Neural crest cell (in vitro differentiated cells): ENCODE data around the gene OBSCN. TPM values are rescaled to one million over a fixed set of nuclear protein-coding genes. Genes with fewer than 3 reads are reported as not detected.
"Not testable (repeated sequence)": the region's sequence is repeated elsewhere in the genome, so short reads cannot be mapped to it uniquely, and the experiment has no call there.

Source experiments
- DNase-seq: peaks from one replicate; pipeline ENCODE4 v3.0.0; 2021; ENCODE audit warnings: low read depth, mixed read lengths, low spot score
- H3K27ac Mint-ChIP-seq: one replicate; pipeline ENCODE4 v1.8.0; 2021; ENCODE audit warnings: mild to moderate bottlenecking, mixed read lengths; ENCODE audit not compliant: unreplicated experiment
- H3K27me3 Mint-ChIP-seq: 2 replicates; pipeline ENCODE4 v1.8.0; 2021; ENCODE audit warnings: low read depth, mild to moderate bottlenecking, mixed read lengths
- H3K36me3 Mint-ChIP-seq: 2 replicates; pipeline ENCODE4 v1.8.0; 2021; ENCODE audit warnings: low read depth, mild to moderate bottlenecking, mixed read lengths
- H3K4me1 Mint-ChIP-seq: 2 replicates; pipeline ENCODE4 v1.8.0; 2021; ENCODE audit warnings: mixed read lengths
- H3K4me3 Mint-ChIP-seq: one replicate; pipeline ENCODE4 v1.8.0; 2021; ENCODE audit warnings: mild to moderate bottlenecking, mixed read lengths
- H3K9me3 Mint-ChIP-seq: 2 replicates; pipeline ENCODE4 v1.8.0; 2021; ENCODE audit warnings: mixed read lengths
- total RNA-seq: library from RNA; stranded (reverse); gene quantifications from 2 replicates; pipeline ENCODE4 v1.2.1, GENCODE V29; 2021
- TF ChIP-seq, protein P1 (sequence below): fragments of 200-600 bp; sonication (generic); conservative IDR thresholded peaks from 2 replicates; pipeline ENCODE4 v1.5.0; 2021; ENCODE audit warnings: antibody characterized with exemption, mild to moderate bottlenecking

OBSCN gene
- total RNA-seq, 1 donor from 2014 or later: 40.1 TPM

DNA sequence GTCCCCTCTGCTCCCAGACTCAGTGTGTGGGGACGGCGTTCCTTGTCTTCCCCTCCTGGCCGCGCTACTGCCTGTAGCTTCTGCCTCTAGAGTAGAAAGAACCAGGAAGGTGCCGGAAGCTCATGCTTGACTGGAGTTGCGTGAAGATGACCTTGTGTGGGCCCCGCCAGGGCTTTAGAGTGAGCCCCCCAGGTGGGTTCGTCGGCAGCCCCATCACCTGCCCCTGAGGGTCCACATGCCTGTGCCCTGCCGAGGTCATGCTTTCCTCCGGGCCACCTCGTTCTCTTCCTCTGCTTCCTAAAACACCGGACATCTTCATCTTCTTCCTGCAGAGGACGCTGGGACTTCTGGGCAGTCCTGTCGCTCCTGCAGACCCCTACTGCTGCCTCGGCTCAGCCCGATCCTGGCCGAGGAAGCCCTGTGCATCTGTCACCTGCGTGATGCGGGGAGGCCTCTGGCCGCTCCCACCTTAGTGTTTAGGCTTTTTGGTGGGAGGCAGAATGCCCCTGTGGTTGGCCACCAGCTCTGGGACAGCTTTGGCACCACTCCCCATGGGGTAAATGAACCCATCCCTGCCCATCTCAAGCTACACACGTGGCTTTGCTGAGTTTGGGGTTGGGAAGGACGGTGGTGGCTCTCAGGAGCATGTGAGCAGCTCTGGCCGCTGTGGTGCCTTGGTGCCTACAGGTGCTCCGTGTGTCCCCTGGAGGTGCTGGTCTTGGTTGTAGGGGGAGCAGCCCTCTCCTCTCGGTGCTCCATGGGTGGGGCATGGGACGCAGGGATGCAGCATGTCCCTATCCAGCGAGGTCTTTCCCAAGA is 12.3 kb downstream of the OBSCN start:
- Mint-ChIP-seq H3K4me3 (no peak overlapping the region), H3K9me3 (no peaks in the 10 kb centered on the region), H3K27me3 (no peaks in the 10 kb centered on the region), H3K36me3 (peaks cover 26% of the 10 kb centered on the region), H3K4me1 (peaks cover 6% of the 10 kb centered on the region), H3K27ac (no peak overlapping the region)
- TF ChIP-seq, protein P1, sequence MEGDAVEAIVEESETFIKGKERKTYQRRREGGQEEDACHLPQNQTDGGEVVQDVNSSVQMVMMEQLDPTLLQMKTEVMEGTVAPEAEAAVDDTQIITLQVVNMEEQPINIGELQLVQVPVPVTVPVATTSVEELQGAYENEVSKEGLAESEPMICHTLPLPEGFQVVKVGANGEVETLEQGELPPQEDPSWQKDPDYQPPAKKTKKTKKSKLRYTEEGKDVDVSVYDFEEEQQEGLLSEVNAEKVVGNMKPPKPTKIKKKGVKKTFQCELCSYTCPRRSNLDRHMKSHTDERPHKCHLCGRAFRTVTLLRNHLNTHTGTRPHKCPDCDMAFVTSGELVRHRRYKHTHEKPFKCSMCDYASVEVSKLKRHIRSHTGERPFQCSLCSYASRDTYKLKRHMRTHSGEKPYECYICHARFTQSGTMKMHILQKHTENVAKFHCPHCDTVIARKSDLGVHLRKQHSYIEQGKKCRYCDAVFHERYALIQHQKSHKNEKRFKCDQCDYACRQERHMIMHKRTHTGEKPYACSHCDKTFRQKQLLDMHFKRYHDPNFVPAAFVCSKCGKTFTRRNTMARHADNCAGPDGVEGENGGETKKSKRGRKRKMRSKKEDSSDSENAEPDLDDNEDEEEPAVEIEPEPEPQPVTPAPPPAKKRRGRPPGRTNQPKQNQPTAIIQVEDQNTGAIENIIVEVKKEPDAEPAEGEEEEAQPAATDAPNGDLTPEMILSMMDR: no peak
- DNase-seq: no peak

DNA sequence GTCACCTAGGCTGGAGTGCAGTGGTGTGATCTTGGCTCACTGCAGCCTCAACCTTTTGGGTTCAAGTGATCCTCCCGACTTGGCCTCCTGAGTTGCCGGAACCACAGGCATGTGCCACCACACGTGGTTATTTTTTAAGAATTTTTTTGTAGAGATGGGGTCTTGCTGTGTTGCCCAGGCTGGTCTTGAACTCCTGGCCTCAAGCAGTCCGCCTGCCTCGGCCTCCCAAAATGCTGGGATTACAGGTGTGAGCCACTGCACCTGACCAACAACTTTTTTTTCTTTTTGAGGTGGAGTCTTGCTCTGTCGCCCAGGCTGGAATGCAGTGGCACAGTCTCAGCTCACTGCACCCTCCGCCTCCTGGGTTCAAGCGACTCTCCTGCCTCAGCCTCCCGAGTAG is 13.3 kb downstream of the OBSCN start:
- not testable (repeated sequence) for H3K27ac Mint-ChIP-seq, H3K9me3 Mint-ChIP-seq, DNase-seq, H3K4me1 Mint-ChIP-seq, H3K4me3 Mint-ChIP-seq, H3K27me3 Mint-ChIP-seq
- H3K36me3 Mint-ChIP-seq: peaks cover 32% of the 10 kb centered on the region

DNA sequence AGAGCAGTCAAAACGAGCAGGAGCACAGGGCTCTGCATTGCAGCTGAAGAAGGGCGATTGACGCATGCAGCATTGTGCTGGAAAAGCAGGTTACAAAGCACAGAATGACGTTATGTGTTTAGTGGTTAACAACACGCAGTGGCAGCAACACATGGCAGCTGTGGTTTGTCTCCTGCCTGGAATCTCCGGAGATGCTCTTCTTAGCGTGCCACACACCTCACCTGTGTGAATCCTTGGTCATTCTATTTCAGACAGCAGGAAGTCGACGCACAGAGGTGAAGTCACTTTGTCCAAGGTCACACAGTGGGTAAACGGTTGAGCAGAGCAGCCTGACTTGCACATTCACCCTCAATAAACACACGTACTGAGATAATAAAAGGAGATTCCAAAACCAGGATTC is 14.7 kb downstream of the OBSCN start:
- H3K4me3 Mint-ChIP-seq: no peak overlapping the region
- no peaks in the 10 kb centered on the region for H3K9me3 Mint-ChIP-seq
- peak overlapping the region; percentile 86 for H3K27ac Mint-ChIP-seq
- TF ChIP-seq, protein P1: no peak
- H3K4me1 Mint-ChIP-seq: peaks cover 9% of the 10 kb centered on the region
- DNase-seq: no peak
- no peaks in the 10 kb centered on the region for H3K27me3 Mint-ChIP-seq
- H3K36me3 Mint-ChIP-seq: peaks cover 35% of the 10 kb centered on the region

DNA sequence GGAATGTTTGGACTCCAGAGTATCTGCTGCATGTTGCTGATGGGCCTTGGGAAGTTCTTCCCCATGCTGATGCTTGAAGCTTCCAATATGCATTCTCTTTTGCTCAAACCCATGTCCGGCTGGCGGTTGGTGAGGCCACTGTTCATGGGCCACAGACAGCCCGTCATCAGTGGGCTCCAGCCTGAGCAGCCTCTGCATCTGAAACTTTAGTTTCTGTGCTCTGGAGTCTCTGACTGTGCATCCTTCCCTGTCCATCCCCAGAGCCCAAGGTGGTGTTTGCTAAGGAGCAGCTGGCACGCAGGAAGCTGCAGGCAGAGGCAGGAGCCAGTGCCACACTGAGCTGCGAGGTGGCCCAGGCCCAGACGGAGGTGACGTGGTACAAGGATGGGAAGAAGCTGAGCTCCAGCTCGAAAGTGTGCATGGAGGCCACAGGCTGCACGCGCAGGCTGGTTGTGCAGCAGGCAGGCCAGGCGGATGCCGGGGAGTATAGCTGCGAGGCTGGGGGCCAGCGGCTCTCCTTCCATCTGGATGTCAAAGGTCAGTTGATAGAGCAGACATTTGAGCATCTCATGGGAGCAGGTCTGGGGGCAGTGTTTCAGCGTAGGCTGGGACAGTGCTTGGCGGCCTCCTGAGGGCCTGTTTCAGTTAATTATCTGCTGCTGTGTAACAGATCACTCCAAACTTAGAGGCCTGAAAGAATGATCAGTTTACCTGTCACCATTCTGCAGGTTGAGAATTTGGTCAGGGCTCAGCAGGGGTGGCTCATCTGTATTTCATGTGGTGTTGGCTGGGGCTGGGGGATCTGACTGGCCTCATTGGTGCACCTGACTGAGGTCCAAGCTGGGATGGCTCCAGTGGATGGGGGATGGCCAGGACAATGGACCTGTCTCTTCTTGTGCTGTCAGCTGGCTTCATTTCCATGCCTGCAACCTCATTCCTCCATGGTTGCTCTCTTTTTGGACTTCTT is 16.6 kb downstream of the OBSCN start:
- TF ChIP-seq, protein P1: no peak
- Mint-ChIP-seq H3K4me1 (peaks cover 5% of the 10 kb centered on the region), H3K36me3 (peaks cover 40% of the 10 kb centered on the region), H3K27ac (no peak overlapping the region), H3K4me3 (no peak overlapping the region), H3K9me3 (no peaks in the 10 kb centered on the region), H3K27me3 (no peaks in the 10 kb centered on the region)
- DNase-seq: no peak

DNA sequence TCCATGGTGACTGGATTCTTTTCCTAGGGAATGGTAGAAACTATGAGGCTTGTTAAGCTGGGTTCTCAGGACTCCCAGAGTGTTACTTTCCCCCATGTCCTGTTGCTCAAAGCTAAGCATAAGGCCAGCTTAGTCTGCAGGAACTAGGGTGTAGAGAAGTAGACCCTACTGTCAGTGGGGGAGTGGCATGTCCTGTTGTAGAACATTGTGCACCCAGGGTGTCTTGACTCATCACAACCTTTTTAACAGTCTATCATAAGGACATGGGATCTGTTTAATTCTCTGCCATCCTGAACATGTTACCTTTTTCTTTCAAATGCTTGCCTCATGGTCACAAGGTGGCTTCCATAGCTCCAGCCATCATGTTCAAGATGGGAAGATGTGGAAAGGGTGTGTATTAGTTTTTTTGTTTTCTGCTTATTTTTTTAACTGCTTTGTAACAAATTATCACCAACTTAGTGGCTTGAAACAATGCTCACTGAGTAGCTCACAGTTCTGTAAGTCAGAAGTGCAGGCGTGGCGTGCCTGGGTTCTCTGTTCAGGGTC is 17.4 kb downstream of the OBSCN start:
- Mint-ChIP-seq H3K9me3 (no peaks in the 10 kb centered on the region), H3K4me3 (no peak overlapping the region), H3K27ac (no peak overlapping the region), H3K36me3 (peaks cover 45% of the 10 kb centered on the region), H3K4me1 (peaks cover 5% of the 10 kb centered on the region), H3K27me3 (no peaks in the 10 kb centered on the region)
- TF ChIP-seq, protein P1: no peak
- DNase-seq: no peak
